Measurements from ENCODE around the gene HECW1.
A peak's percentile ranks its signal among the peaks of the same experiment; 100 is the strongest.

Gene HECW1

GRCh38 chr7:43589728-43590127, 477.3 kb downstream of the HECW1 start:
- TF ChIP-seq CTCF (IDR thresholded peaks at IDR 0.05), result no peak
- H3K27ac ChIP-seq, result peak overlapping the region in 1 of 2 donors; percentile 11
- H3K4me3 ChIP-seq, result no peak overlapping the region
- peaks cover 0 to 100% (median 31%) of the 10 kb centered on the region in 4 donors for H3K4me1 ChIP-seq
- intact Hi-C loops (cut with DNase I; ENCODE audit: low total_unique reads), result loop anchor here (10.0 kb wide), 2 partner anchors 55 to 245 kb away; no protein-coding TSS in a partner anchor
- H3K9me3 ChIP-seq, result no peaks in the 10 kb centered on the region
- DNase-seq, result no peak
- H3K27me3 ChIP-seq, result no peaks in the 10 kb centered on the region
- H3K36me3 ChIP-seq, result no peaks in the 10 kb centered on the region

GRCh38 chr7:43590862-43591557, 478.6 kb downstream of the HECW1 start:
- Histone ChIP-seq H3K4me1 (peaks cover 0 to 99% (median 24%) of the 10 kb centered on the region in 4 donors), H3K36me3 (no peaks in the 10 kb centered on the region), H3K9me3 (no peaks in the 10 kb centered on the region), H3K4me3 (no peak overlapping the region), H3K27me3 (no peaks in the 10 kb centered on the region), H3K27ac (peak overlapping the region; percentile 43 to 47)
- no peak for TF ChIP-seq CTCF (IDR thresholded peaks at IDR 0.05)
- no peak for DNase-seq
- intact Hi-C loops (cut with DNase I; ENCODE audit: low total_unique reads), result no loop called here

- H3K4me1 ChIP-seq, result peaks cover 0 to 99% (median 22%) of the 10 kb centered on the region in 4 donors
- TF ChIP-seq CTCF (IDR thresholded peaks at IDR 0.05), result no peak
- DNase-seq, result no peak
- no peaks in the 10 kb centered on the region for H3K27me3 ChIP-seq
- H3K36me3 ChIP-seq, result no peaks in the 10 kb centered on the region
- H3K27ac ChIP-seq, result peak overlapping the region; percentile 43 to 47
- H3K9me3 ChIP-seq, result no peaks in the 10 kb centered on the region
- no peak overlapping the region for H3K4me3 ChIP-seq
- intact Hi-C loops (cut with DNase I; ENCODE audit: low total_unique reads), result no loop called here
Observed at GRCh38 chr7:43591558-43592180, 479.2 kb downstream of the HECW1 start.

GRCh38 chr7:43592326-43592725, 479.9 kb downstream of the HECW1 start:
- Histone ChIP-seq H3K27me3 (no peaks in the 10 kb centered on the region), H3K4me3 (no peak overlapping the region), H3K27ac (peak overlapping the region; percentile 43 to 47), H3K4me1 (peaks cover 0 to 96% (median 20%) of the 10 kb centered on the region in 4 donors), H3K9me3 (no peaks in the 10 kb centered on the region), H3K36me3 (peaks cover 0 to 4% (median 4%) of the 10 kb centered on the region in 3 donors)
- no peak for DNase-seq
- intact Hi-C loops (cut with DNase I; ENCODE audit: low total_unique reads), result no loop called here
- TF ChIP-seq CTCF (IDR thresholded peaks at IDR 0.05), result no peak

- Histone ChIP-seq H3K27me3 (no peaks in the 10 kb centered on the region), H3K4me1 (peaks cover 0 to 89% (median 19%) of the 10 kb centered on the region in 4 donors), H3K36me3 (peaks cover 6 to 11% (median 10%) of the 10 kb centered on the region in 3 donors), H3K4me3 (no peak overlapping the region), H3K27ac (peak overlapping the region; percentile 43 to 47), H3K9me3 (no peaks in the 10 kb centered on the region)
- DNase-seq, result no peak
- intact Hi-C loops (cut with DNase I; ENCODE audit: low total_unique reads), result no loop called here
- TF ChIP-seq CTCF (IDR thresholded peaks at IDR 0.05), result no peak
Observed at GRCh38 chr7:43593010-43593409, 480.6 kb downstream of the HECW1 start.
